Right lobe of liver (tissue), 4 donors: ENCODE measurements around the gene CLDN4.
"Not testable (repeated sequence)": the region's sequence is repeated elsewhere in the genome, so short reads cannot be mapped to it uniquely, and the experiment has no call there.

Experiments used
- POLR2A ChIP-seq: fragments of 450-650 bp; IDR thresholded peaks from one replicate; pipeline ENCODE4 v1.6.1; 2017; ENCODE audit warnings: antibody characterized with exemption, mild to moderate bottlenecking
- TF ChIP-seq, protein P1 (sequence below), 4 donors: fragments of 200-600 bp in 3 of 4; fragments of 450-650 bp in 1 of 4; IDR thresholded peaks; one replicate each; pipeline versions ENCODE4 v1.5.1 to v1.8.0; 2016 to 2022; ENCODE audit warnings: antibody characterized with exemption in 4 of 4, mild to moderate bottlenecking in 2 of 4
- donor health status: DM: no; HTN: no; CAD: no.
- donor health status: DM: no; HTN: no; CAD: no.
- donor health status: DM: no; HTN: yes; CAD: no.

- TF ChIP-seq, protein P1, sequence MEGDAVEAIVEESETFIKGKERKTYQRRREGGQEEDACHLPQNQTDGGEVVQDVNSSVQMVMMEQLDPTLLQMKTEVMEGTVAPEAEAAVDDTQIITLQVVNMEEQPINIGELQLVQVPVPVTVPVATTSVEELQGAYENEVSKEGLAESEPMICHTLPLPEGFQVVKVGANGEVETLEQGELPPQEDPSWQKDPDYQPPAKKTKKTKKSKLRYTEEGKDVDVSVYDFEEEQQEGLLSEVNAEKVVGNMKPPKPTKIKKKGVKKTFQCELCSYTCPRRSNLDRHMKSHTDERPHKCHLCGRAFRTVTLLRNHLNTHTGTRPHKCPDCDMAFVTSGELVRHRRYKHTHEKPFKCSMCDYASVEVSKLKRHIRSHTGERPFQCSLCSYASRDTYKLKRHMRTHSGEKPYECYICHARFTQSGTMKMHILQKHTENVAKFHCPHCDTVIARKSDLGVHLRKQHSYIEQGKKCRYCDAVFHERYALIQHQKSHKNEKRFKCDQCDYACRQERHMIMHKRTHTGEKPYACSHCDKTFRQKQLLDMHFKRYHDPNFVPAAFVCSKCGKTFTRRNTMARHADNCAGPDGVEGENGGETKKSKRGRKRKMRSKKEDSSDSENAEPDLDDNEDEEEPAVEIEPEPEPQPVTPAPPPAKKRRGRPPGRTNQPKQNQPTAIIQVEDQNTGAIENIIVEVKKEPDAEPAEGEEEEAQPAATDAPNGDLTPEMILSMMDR (IDR thresholded peaks at IDR 0.05) = not testable (repeated sequence)
- not testable (repeated sequence) for TF ChIP-seq POLR2A
Observed at GRCh38 chr7:73795188-73795587, 35.6 kb upstream of the CLDN4 start.
